Raji (cell line): Measurements from ENCODE around the gene PRRT4.

Source experiments
- POLR2A ChIP-seq: IDR thresholded peaks from 2 replicates; pipeline ENCODE4 v1.6.1; 2011; ENCODE audit warnings: low read depth, low read length, control low read depth; ENCODE audit not compliant: insufficient read depth

Gene PRRT4

GRCh38 chr7:128304212-128304611 is 57.3 kb downstream of the PRRT4 start:
- no peak for TF ChIP-seq POLR2A

GRCh38 chr7:128303643-128304042 is 57.8 kb downstream of the PRRT4 start:
- TF ChIP-seq POLR2A = no peak

- no peak for TF ChIP-seq POLR2A
Observed at GRCh38 chr7:128303133-128303532, 58.4 kb downstream of the PRRT4 start.

- no peak for TF ChIP-seq POLR2A
Observed at GRCh38 chr7:128302139-128302538, 59.4 kb downstream of the PRRT4 start.
